K562 (cell line): ENCODE results near the gene GP1BB. TPM values are rescaled to one million over a fixed set of nuclear protein-coding genes. Genes with fewer than 3 reads are reported as not detected.

Experiments used
- DACH1 ChIP-seq: fragments of 450-650 bp; IDR thresholded peaks from 2 replicates; pipeline ENCODE4 v1.6.1; 2018; ENCODE audit not compliant: partially characterized antibody
- FOXM1 ChIP-seq, 2 experiments: fragments of 450-650 bp in 1 of 2; sonication (generic) in 1 of 2; formaldehyde crosslinking in 1 of 2; IDR thresholded peaks; 2 replicates each; pipeline versions ENCODE4 v1.6.1 to v1.9.0; 2017 to 2022; ENCODE audit warnings: low read depth in 2 of 2, mild to moderate bottlenecking in 2 of 2, missing genetic modification reagents in 1 of 2, moderate library complexity in 1 of 2
- LEF1 ChIP-seq: fragments of 450-650 bp; IDR thresholded peaks from 2 replicates; pipeline ENCODE4 v1.6.1; 2016; ENCODE audit warnings: mild to moderate bottlenecking
- PKNOX1 ChIP-seq: fragments of 450-650 bp; IDR thresholded peaks from 2 replicates; pipeline ENCODE4 v1.6.1; 2016
- RBBP5 ChIP-seq: fragments of 200-600 bp; sonication (generic); IDR thresholded peaks from 2 replicates; pipeline ENCODE4 v1.6.1; 2012; ENCODE audit warnings: borderline replicate concordance, mild to moderate bottlenecking, low read length, control low read depth, inconsistent platforms; ENCODE audit not compliant: insufficient read depth, poor library complexity, severe bottlenecking
- RERE ChIP-seq: sonication (generic); formaldehyde crosslinking; IDR thresholded peaks from 2 replicates; pipeline ENCODE4 v1.8.0; 2023; ENCODE audit warnings: missing genetic modification reagents, mild to moderate bottlenecking, borderline replicate concordance
- RFX7 ChIP-seq: fragments of 250-450 bp; sonication (Bioruptor Pico); IDR thresholded peaks from 2 replicates; pipeline ENCODE4 v1.5.1; 2021; ENCODE audit warnings: mild to moderate bottlenecking
- USF1 ChIP-seq: sonication (generic); formaldehyde crosslinking; IDR thresholded peaks from 2 replicates; pipeline ENCODE4 v1.9.0; 2022; ENCODE audit warnings: mild to moderate bottlenecking, missing genetic modification reagents
- ZFP36 ChIP-seq: fragments of 150-350 bp; IDR thresholded peaks from 2 replicates; pipeline ENCODE4 v1.6.1; 2018; ENCODE audit warnings: low read length, low read depth; ENCODE audit not compliant: partially characterized antibody
- polyA plus RNA-seq, 8 experiments: library from polyadenylated mRNA; depleted of rRNA in 4 of 8; stranded (reverse) in 5 of 8; unstranded in 3 of 8; fragments of >200 nt; fragmentation: Nextera tagmentation in 2 of 8; fragmentation: Illumina TruSeq in 1 of 8; extraction: Ambion mirVana in 2 of 8; extraction: Trizol in 1 of 8; gene quantifications; 2 replicates each; pipeline versions ENCODE4 v1.2.1 to v1.2.3, GENCODE V29; 2011 to 2014; ENCODE audit warnings: inconsistent platforms in 1 of 8, missing spikeins in 1 of 8
- total RNA-seq, 7 experiments: library from RNA; depleted of rRNA in 6 of 7; stranded (reverse); fragments of >200 nt in 6 of 7; fragmentation: Illumina TruSeq in 2 of 7; extraction: Trizol in 2 of 7; gene quantifications; 2 replicates each; pipeline versions ENCODE4 v1.2.1 to v1.2.3, GENCODE V29; 2011 to 2021; ENCODE audit warnings: low replicate concordance in 1 of 7
- TF ChIP-seq, protein P1 (sequence below): fragments of 250-450 bp; sonication (Bioruptor Pico); IDR thresholded peaks from 2 replicates; pipeline ENCODE4 v1.8.0; 2021; ENCODE audit warnings: moderate library complexity, mild to moderate bottlenecking, inconsistent platforms
- TF ChIP-seq, protein P2 (sequence below), 2 experiments: fragments of 200-800 bp in 1 of 2; sonication (Bioruptor generic) in 1 of 2; sonication (generic) in 1 of 2; formaldehyde crosslinking in 1 of 2; IDR thresholded peaks in 1 of 2; conservative IDR thresholded peaks in 1 of 2; 2 replicates each; pipeline versions ENCODE4 v1.5.0 to v1.6.1; 2016 to 2020; ENCODE audit warnings: missing compliant biosample characterization in 1 of 2, missing genetic modification characterization in 1 of 2, missing genetic modification reagents in 1 of 2
- TF ChIP-seq, protein P3 (sequence below): sonication (generic); formaldehyde crosslinking; IDR thresholded peaks from 2 replicates; pipeline ENCODE4 v1.8.0; 2022; ENCODE audit warnings: mild to moderate bottlenecking, low read depth, missing genetic modification reagents

Gene GP1BB
- total and polyA plus RNA-seq, 9 of the 15 experiments (the other 6 are each of a cell fraction or from before 2014, with no cell fraction given): 0.69 to 162 (median 2.8) TPM

- TF ChIP-seq, protein P1, sequence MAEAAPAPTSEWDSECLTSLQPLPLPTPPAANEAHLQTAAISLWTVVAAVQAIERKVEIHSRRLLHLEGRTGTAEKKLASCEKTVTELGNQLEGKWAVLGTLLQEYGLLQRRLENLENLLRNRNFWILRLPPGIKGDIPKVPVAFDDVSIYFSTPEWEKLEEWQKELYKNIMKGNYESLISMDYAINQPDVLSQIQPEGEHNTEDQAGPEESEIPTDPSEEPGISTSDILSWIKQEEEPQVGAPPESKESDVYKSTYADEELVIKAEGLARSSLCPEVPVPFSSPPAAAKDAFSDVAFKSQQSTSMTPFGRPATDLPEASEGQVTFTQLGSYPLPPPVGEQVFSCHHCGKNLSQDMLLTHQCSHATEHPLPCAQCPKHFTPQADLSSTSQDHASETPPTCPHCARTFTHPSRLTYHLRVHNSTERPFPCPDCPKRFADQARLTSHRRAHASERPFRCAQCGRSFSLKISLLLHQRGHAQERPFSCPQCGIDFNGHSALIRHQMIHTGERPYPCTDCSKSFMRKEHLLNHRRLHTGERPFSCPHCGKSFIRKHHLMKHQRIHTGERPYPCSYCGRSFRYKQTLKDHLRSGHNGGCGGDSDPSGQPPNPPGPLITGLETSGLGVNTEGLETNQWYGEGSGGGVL (CRISPR knock-in tag): no peak
- TF ChIP-seq USF1: no peak
- TF ChIP-seq FOXM1 (IDR thresholded peaks at IDR 0.05; ENCODE audit: low read depth): no peak
- TF ChIP-seq FOXM1 (CRISPR knock-in tag; IDR thresholded peaks at IDR 0.05; ENCODE audit: low read depth): no peak
- TF ChIP-seq, protein P2, sequence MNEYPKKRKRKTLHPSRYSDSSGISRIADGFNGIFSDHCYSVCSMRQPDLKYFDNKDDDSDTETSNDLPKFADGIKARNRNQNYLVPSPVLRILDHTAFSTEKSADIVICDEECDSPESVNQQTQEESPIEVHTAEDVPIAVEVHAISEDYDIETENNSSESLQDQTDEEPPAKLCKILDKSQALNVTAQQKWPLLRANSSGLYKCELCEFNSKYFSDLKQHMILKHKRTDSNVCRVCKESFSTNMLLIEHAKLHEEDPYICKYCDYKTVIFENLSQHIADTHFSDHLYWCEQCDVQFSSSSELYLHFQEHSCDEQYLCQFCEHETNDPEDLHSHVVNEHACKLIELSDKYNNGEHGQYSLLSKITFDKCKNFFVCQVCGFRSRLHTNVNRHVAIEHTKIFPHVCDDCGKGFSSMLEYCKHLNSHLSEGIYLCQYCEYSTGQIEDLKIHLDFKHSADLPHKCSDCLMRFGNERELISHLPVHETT (CRISPR knock-in tag; conservative IDR thresholded peaks at IDR 0.05 in 1 of 2, IDR thresholded peaks at IDR 0.05 in 1 of 2): 0 out of 4 replicates have a peak, but pooled peaks of 1 of the 2 experiments have one; percentile 72
- TF ChIP-seq RBBP5: peak; percentile 30
- TF ChIP-seq LEF1: 0 out of 2 replicates have a peak, but pooled peaks have one; percentile 29
- peak; percentile 97; the same call in 1 of the 2 replicates for TF ChIP-seq RERE
- 0 out of 2 replicates have a peak, but pooled peaks have one; percentile 24 for TF ChIP-seq PKNOX1
- TF ChIP-seq DACH1: peak; percentile 71
- TF ChIP-seq RFX7 (CRISPR knock-in tag): no peak
- TF ChIP-seq, protein P3, sequence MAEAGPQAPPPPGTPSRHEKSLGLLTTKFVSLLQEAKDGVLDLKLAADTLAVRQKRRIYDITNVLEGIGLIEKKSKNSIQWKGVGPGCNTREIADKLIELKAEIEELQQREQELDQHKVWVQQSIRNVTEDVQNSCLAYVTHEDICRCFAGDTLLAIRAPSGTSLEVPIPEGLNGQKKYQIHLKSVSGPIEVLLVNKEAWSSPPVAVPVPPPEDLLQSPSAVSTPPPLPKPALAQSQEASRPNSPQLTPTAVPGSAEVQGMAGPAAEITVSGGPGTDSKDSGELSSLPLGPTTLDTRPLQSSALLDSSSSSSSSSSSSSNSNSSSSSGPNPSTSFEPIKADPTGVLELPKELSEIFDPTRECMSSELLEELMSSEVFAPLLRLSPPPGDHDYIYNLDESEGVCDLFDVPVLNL (CRISPR knock-in tag): 0 out of 2 replicates have a peak, but pooled peaks have one; percentile 10
- no peak for TF ChIP-seq ZFP36
Observed at GRCh38 chr22:19674129-19674928, 49.0 kb upstream of the GP1BB start (continued).
